ENCODE measurements around the gene GNAI1.

Gene GNAI1

GRCh38 chr7:80134536-80135308, at the start of gene GNAI1:
GNAI1 (plus strand) TSS chr7:80134831; CDS start chr7:80135161, 330 bp downstream.
- peak; percentile 53 for DNase-seq

DNA sequence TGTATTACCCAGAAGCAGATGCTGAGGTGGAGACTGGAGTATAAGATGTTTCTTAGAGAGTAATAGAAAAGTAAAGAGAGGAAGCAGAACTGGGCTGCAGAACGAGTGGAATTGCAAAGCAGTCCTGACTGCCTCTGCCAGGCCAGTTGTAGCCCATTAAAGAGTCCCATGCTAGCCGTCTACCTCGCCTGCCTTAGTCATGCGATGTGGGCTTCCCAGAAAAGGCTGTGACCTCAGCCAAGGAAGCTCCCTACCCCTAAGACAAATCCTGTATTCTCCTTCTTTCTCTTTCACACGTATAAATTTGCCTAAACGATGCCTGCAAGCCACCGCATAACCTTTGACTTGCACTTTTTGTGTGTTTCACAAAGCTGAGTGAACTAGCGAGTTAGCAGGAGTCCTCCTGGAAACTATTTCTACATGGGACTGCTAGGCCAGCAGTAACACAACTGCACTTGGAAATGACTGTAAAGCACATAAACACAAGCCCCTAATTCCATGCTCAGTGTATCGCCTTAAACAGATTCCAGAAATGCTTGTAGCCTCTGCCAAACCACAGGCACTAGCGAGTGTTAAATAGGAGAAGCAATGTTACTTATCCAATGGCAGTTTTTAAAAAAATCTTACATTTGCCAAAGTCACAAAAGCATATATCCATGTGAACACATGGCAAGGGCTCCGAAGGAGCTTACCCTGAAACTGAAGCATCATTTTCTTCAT, 47.4 kb upstream of the GNAI1 start:
- no peak for DNase-seq

GRCh38 chr7:80087771-80088170, 46.9 kb upstream of the GNAI1 start:
- DNase-seq: no peak

DNA sequence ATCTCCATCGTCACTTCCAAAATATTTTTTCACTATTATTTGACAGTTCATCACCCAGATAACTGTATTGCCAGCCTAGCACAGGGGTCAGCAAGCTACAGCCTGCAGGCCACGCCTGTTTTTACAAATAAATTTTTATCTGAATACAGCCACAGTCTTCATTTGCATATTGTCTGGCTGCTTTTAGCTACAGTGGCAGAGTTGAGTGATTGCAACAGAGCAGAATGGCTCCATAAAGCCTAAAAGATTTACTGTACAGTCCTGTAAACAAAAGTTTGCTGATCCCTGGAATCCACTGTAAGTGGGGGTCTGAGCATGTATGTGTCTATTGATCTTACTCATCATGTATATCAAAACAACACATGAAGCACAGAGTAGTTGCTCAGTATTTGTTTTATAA, 45.9 kb upstream of the GNAI1 start:
- no peak for DNase-seq

DNA sequence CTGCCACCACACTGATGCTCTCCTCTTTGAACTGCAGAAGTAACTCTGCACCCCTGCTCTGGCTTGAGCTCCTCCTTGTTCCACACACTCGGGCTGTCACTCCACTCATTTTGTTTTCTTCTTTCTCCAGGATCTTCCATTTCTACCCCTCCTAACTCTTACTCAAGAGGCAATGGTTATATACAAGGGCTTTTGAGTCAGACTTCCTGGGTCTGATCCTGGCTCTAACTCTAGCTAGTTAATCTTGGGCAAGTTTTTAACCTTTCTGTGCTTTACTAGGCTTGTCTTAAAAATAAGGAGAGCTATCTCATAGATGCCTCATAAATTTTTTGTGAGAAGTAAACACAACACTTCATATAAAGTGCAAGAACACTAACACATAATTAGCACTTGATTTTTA, 45.3 kb upstream of the GNAI1 start:
- no peak for DNase-seq

GRCh38 chr7:80093349-80093748, 41.3 kb upstream of the GNAI1 start:
- DNase-seq: no peak

DNA sequence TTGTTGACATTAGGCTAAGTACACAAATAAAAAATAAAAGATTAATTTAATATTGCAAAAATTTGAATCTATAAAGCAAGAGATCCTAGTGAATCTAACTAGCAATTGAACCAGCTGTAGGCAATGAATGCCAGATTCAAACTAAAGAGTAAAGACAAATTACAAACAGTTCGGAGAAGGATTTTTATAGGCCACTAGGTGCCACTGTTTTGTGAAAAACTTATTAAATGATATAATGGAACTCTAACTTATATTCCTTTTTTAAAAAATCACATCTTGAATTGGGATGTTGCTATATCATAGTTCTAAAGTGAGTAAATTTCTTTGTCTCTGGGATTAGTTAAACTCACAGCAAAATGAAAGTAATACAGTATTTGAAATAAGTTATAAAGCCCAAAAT, 39.1 kb upstream of the GNAI1 start:
- DNase-seq: no peak

DNA sequence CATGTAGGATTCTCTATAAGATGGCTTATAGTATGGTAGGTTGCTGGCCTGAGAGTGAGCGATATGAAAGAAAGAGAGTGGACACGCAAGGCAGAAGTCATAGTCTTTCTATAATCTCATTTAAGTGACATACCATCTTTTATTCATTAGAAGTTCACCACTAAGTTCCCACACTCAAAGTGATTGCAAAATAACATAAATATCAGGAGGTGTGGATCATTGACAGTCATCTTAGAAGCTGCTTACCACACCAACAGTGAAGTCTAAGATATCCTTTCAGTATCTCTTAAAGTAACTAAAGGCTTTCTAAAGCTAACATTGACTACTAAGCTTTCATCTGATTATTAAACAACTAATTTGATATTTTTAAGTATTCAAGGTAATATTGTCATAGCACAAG, 36.9 kb upstream of the GNAI1 start:
- no peak for DNase-seq

DNA sequence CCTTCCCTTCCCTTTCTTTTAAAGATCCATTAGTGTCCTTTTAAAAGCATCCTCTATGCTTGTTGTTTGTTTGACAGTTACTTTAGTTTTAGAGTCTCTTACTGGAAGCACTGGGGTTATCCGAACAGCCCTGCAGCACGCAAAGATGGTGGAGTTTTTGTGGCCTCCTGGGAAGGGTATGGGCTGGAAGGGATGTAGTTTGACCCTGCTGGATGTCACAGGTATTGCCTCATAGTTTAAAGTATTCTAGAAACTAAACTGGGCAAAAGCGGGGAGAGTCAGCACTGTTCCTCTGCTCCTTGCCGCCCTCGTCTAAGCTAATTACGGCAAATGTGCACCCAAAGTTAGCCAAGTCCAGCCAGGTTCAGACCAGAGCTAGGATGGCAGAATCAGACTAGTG, 35.8 kb upstream of the GNAI1 start:
- DNase-seq: no peak

DNA sequence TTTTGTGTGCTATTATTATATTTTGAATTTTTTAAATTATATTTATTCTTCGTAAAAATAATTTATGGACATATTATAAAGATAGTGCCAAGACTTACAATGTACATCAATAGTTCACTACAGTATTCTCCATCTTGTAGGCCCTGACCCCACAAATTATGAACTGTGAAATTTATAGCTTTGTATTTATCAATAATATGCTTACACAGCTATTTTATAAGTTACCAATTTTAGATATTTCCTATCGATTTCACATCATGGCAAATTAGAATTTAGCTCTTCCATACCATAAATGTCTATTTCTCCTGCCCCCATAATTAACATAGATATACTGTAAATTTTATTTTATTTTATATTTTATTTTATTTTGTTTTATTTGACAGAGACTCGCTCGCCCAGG, 34.4 kb upstream of the GNAI1 start:
- DNase-seq: no peak

DNA sequence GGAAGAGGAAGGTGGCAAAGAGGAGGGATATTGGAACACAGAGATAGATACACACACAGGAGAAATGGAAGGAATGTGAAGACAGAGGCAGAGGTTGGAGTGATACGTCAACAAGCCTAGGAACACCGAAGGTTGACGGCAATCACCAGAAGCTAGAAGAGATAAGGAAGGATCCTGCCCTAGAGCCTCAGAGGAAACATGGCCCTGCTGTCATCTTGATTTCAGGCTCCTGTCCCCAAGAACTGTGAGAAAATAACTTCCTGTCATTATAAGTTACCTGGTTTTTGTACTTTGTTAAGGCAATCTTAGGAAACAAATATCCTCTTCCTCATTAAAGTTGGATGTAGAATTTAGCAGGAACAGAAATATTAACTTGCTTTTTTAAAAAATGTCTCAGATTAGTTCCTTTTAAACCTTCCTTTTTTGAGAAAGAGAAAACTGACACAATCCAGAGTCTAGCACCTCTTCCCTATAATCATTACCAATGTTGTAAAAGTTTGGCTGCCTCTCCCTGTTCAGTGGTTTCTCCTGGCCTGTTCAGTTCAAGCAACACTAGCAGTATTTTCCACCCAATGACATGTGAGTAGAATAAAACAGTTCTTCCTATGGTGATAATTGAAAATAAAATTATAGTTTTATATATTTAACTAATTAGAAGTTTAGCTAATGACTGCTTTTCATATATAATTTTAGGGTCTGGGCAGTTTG, 28.8 kb upstream of the GNAI1 start:
- no peak for DNase-seq

GRCh38 chr7:80106498-80107113, 28.0 kb upstream of the GNAI1 start:
- no peak for DNase-seq

DNA sequence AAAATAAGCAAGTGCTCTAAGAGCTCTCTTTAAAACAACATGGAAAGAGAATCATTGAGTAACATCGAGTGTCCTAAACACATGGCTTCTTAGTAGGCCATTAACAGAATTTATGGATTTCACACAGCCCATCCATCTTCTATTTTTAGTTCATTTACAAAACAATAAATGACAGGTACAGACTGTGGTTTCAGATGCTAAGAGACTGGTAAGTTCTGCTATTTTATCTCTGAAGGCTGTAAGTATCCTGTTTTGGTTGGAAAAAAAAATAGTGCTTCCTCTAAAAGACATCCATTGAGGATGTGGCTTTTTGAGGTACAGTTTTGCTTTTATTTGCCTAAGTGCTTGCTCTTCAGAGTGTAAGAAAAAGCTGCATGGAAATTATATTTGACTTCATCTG, 27.4 kb upstream of the GNAI1 start:
- DNase-seq: no peak

DNA sequence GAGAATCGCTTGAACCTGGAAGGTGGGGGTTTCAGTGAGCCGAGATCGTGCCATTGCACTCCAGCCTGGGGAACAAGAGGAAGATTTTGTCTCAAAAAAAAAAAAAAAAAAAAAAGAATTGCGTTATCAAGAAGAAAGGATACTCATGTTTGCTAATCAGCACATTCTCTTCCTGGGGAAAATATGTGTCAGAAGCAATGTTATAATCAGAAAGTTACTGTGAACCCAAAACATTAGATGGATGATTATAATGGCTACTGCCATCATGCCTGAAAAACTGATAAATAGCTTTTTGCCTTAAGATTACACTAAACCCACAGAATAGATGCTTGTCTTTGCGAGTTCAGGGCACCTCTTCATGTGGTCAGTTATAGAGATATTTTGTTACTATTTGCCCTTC, 24.3 kb upstream of the GNAI1 start:
- DNase-seq: no peak

- DNase-seq: no peak
These were observed 20.5 kb upstream of the GNAI1 start for GRCh38 chr7:80114159-80114558.

DNA sequence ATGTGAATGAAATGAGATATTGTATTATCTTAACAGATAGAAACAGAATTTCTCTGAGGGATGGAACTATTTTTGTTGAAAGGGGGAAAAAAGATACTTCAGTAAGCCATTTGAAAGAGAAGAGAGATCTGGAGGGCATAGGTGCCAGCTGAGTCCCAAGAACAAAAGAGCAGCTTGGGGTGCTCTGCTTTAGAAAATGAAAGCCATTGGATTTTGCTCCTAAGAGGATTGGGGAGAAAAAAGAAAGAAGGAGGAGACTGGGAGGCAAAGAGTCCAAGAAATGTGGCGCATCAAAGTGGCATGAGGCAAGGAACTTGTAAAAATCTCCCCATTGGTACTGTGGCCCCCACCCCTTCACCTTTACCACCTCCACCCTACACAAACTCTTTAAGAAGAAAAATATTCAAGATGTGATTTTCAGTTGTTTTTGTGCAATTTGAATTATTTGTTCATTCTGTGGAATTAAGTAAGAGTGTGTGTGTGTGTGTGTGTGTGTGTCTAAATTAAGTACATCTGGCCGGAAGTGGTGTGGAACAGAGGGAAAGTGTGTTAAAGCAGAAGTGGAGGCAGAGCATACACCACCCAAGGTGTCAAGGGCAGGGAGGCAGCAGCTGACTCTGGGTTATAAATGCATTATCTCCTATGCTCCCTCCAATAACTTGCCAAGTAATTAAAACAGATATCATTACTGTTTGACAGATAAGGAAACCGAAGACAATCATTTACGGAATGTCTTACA, 9.9 kb upstream of the GNAI1 start:
- DNase-seq: no peak

DNA sequence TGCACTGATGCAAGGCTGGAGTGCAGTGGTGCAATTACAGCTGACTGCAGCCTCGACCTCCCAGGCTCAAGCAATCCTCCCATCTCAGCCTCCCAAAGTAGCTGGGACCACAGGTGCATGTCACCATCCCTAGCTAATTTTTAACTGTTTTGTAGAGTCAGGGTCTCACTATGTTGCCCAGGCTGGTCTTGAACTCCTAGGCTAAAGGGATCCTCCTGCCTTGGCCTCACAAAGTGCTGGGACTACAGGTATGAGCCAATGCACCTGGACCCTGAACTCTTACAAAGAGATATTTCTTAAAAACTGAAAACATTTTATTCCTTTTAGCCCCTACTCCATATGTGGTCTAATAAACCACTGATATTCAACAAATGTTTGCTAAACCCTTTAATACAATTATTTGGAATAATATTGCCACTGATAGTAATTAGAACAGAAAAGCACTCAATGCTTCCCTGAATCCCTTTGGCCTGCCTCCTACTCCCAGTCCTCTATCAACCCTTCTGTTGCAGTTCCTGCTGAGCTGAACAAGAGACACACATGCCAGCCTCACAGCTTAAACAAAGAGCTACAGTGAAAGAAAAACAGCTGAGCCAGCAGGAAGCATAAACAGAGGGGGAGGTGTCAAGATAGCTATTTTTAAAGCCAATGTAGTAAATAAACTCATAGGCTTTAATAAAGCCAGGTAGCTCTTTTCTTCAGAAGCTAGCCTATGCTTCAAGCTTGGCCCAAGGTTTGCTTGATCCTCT, 7.0 kb upstream of the GNAI1 start:
- DNase-seq: no peak

DNA sequence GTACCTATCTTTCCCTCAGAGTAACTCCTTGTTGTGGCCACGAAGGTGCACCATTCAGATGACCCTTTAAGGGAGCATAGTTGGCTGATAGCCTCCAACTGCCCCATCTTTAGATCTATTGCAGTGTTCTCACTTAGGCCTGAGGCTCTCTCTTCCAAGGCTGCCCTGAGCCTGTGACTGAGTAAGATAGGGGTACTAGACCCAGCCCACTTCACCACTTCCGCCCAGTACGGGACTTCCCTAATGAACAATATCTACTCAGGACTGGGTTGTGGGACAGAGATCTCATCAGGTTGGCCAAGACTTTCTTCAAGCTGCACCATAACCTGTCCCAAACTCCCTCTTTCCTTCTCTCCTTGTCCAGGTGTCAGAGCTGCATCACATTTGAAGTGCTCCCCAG, 5.7 kb upstream of the GNAI1 start:
- DNase-seq: no peak

GRCh38 chr7:80129785-80130184, 4.8 kb upstream of the GNAI1 start:
- no peak for DNase-seq

DNA sequence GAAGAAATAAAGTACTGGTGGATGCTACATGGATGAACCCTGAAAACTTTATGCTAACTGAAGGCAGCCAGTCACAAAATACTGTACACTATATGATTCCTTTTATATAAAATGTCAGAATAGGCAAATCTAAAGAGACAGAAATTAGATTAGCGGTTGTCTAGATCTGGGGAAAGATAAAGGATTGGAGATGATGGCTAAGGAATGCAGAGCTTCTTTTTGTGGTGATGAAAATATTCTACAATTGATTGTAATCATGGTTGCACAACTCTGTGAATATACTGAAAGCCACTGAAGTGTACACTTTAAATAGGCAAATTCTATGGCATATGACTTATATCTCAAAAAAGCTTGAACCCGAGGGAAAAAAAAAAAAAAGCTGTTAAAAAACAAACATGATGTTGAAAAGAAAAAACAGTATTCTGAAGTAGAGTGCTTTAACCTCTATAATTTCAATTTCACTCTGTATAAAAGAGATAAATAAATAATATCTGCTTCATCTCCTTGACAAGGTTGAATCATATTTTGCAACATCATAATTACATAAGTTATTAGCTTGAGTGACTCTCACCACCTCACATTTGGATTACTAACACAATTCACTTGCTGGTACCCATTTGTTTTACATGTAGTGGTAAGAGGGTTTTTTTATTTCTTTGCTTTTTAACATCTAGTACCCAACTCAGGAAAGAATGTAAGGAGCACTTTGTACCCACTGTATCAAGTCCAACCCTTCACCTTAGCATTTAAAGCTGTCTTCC, 2.8 kb upstream of the GNAI1 start:
- no peak for DNase-seq

- no peak for DNase-seq
These were observed 2.0 kb upstream of the GNAI1 start for GRCh38 chr7:80132594-80132993.
